Duodenal mucosa (tissue), 2 donors: Measurements from ENCODE around the gene NR3C1.

ENCODE experiments used
- H3K27ac ChIP-seq: one replicate; pipeline ENCODE4 v1.7.0; 2013; ENCODE audit warnings: low read depth, low read length
- H3K27me3 ChIP-seq, 2 donors: one replicate each; pipeline ENCODE4 v1.7.0; 2013; ENCODE audit warnings: low read length in 2 of 2, control low read depth in 1 of 2; ENCODE audit not compliant: insufficient read depth in 2 of 2, control insufficient read depth in 1 of 2
- H3K36me3 ChIP-seq, 2 donors: one replicate each; pipeline ENCODE4 v1.7.0; 2013; ENCODE audit warnings: low read length in 2 of 2, control low read depth in 1 of 2; ENCODE audit not compliant: insufficient read depth in 2 of 2, control insufficient read depth in 1 of 2
- H3K4me1 ChIP-seq, 2 donors: one replicate each; pipeline ENCODE4 v1.7.0; 2013; ENCODE audit warnings: low read length in 2 of 2, control low read depth in 1 of 2; ENCODE audit not compliant: insufficient read depth in 2 of 2, control insufficient read depth in 1 of 2
- H3K4me3 ChIP-seq, 2 donors: one replicate each; pipeline ENCODE4 v1.7.0; 2013; ENCODE audit warnings: low read length in 2 of 2, low read depth in 1 of 2
- H3K9ac ChIP-seq, 2 donors: one replicate each; pipeline ENCODE4 v1.7.0; 2013; ENCODE audit warnings: low read length in 2 of 2, low read depth in 1 of 2
- H3K9me3 ChIP-seq, 2 donors: one replicate each; pipeline ENCODE4 v1.7.0; 2013; ENCODE audit warnings: low read length in 2 of 2, control low read depth in 1 of 2; ENCODE audit not compliant: control insufficient read depth in 1 of 2

The NR3C1 gene

GRCh38 chr5:143405063-143405848 lies 1.8 kb upstream of the NR3C1 start:
- H3K27me3 ChIP-seq: no peaks in the 10 kb centered on the region
- peaks cover 9 to 19% of the 10 kb centered on the region in 2 donors for H3K4me1 ChIP-seq
- peak overlapping the region; percentile 83 to 87 for H3K9ac ChIP-seq
- peak overlapping the region; percentile 91 to 97 for H3K4me3 ChIP-seq
- no peaks in the 10 kb centered on the region for H3K36me3 ChIP-seq
- no peaks in the 10 kb centered on the region for H3K9me3 ChIP-seq
- H3K27ac ChIP-seq: peak overlapping the region; percentile 97

- peak overlapping the region; percentile 83 to 87 for H3K9ac ChIP-seq
- H3K4me3 ChIP-seq: peak overlapping the region; percentile 91 to 97
- H3K36me3 ChIP-seq: peaks cover 0 to 2% of the 10 kb centered on the region in 2 donors
- H3K27ac ChIP-seq: peak overlapping the region; percentile 97
- H3K4me1 ChIP-seq: peaks cover 16 to 27% of the 10 kb centered on the region in 2 donors
- H3K9me3 ChIP-seq: no peaks in the 10 kb centered on the region
- H3K27me3 ChIP-seq: no peaks in the 10 kb centered on the region
Measured at GRCh38 chr5:143404416-143405062, 1.1 kb upstream of the NR3C1 start.

DNA sequence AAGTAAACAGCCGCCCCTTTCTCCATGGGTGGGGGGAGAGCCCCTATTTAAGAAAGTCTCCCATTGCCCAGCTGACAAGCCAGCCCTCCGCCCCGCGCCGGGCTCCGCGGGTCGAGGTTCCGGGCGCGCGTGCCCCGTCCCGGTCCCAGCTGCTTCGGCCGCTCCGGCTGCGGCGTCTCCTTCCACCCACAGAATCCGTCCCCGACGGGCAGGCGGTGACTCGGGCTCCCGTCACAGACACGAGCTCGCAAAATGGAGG lies 223 bp downstream of the NR3C1 start:
- Histone ChIP-seq H3K9me3 (no peaks in the 10 kb centered on the region), H3K36me3 (peaks cover 0 to 4% of the 10 kb centered on the region in 2 donors), H3K27ac (peak overlapping the region; percentile 89), H3K4me3 (peak overlapping the region; percentile 79 to 95), H3K9ac (peak overlapping the region; percentile 45 to 70), H3K27me3 (no peaks in the 10 kb centered on the region), H3K4me1 (peaks cover 24 to 39% of the 10 kb centered on the region in 2 donors)

- peaks cover 24 to 40% of the 10 kb centered on the region in 2 donors for H3K4me1 ChIP-seq
- peak overlapping the region; percentile 60 to 70 for H3K9ac ChIP-seq
- H3K27ac ChIP-seq: peak overlapping the region; percentile 89
- H3K36me3 ChIP-seq: peaks cover 0 to 4% of the 10 kb centered on the region in 2 donors
- peak overlapping the region; percentile 79 to 95 for H3K4me3 ChIP-seq
- H3K27me3 ChIP-seq: no peaks in the 10 kb centered on the region
- H3K9me3 ChIP-seq: no peaks in the 10 kb centered on the region
Measured at GRCh38 chr5:143402553-143403333, 743 bp downstream of the NR3C1 start.

DNA sequence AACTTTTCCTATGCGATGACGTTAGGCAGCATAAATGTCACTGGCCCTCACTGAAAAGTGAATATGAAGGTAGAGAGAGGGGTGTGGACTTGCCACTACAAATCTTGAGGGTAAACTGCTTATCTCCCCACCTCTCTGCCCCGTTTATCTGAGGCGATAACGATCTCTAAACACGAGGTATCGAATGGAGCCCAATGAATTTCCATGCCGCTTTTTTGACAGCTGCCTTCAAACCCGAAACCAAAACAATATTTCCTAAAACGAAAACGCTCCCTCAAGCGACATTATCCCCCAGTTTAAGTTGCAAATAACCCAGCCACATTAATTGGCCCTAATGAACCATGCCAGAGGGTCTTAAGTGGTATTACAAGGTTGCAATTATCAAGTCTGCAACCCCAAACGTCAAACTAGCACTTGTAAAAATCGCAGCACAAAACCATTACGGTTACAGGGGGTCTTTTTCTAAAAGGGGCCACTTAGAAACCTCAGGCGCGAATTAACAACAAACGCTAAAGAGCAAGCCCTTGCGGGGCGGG lies 1.4 kb downstream of the NR3C1 start:
- Histone ChIP-seq H3K9me3 (no peaks in the 10 kb centered on the region), H3K4me1 (peaks cover 24 to 44% of the 10 kb centered on the region in 2 donors), H3K27me3 (no peaks in the 10 kb centered on the region), H3K36me3 (peaks cover 0 to 4% of the 10 kb centered on the region in 2 donors), H3K4me3 (peak overlapping the region; percentile 79 to 95), H3K9ac (peak overlapping the region; percentile 60 to 70), H3K27ac (peak overlapping the region; percentile 89)

- Histone ChIP-seq H3K36me3 (peaks cover 0 to 4% of the 10 kb centered on the region in 2 donors), H3K4me1 (peaks cover 24 to 51% of the 10 kb centered on the region in 2 donors), H3K9ac (peak overlapping the region; percentile 60 to 70), H3K4me3 (peak overlapping the region; percentile 79 to 95), H3K9me3 (no peaks in the 10 kb centered on the region), H3K27me3 (no peaks in the 10 kb centered on the region), H3K27ac (no peak overlapping the region)
Measured at GRCh38 chr5:143401227-143402016, 2.1 kb downstream of the NR3C1 start.

DNA sequence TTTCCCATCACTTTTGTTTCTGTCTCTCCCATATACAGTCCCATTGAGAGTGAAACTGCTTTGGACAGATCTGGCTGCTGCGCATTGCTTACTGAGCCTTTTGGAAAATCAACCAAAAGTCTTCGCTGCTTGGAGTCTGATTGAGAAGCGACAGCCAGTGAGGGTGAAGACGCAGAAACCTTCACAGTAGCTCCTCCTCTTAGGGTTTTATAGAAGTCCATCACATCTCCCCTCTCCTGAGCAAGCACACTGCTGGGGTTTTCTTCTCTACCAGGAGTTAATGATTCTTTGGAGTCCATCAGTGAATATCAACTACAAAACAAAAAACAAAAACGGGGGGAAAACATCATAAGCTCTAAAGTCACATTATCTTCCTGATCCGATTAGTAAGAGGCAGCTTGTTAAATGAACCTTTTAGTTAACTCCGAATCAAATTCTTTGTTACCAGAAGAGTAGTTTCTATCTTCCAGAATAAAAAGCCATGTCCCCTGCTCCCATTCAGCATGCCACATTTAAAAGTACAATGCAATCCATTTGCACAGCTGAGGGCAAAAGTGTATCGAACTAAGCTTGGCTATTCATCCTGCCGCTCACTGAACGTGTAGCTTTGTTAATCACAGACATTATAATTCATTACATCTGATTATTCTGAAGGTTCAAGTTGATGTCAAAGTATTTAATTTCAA lies 2.8 kb downstream of the NR3C1 start:
- peak overlapping the region; percentile 3 for H3K27ac ChIP-seq
- peaks cover 0 to 4% of the 10 kb centered on the region in 2 donors for H3K36me3 ChIP-seq
- H3K4me3 ChIP-seq: peak overlapping the region; percentile 66 to 79
- H3K9me3 ChIP-seq: no peaks in the 10 kb centered on the region
- peak overlapping the region; percentile 3 to 34 for H3K9ac ChIP-seq
- H3K4me1 ChIP-seq: peaks cover 22 to 55% of the 10 kb centered on the region in 2 donors
- H3K27me3 ChIP-seq: no peaks in the 10 kb centered on the region

DNA sequence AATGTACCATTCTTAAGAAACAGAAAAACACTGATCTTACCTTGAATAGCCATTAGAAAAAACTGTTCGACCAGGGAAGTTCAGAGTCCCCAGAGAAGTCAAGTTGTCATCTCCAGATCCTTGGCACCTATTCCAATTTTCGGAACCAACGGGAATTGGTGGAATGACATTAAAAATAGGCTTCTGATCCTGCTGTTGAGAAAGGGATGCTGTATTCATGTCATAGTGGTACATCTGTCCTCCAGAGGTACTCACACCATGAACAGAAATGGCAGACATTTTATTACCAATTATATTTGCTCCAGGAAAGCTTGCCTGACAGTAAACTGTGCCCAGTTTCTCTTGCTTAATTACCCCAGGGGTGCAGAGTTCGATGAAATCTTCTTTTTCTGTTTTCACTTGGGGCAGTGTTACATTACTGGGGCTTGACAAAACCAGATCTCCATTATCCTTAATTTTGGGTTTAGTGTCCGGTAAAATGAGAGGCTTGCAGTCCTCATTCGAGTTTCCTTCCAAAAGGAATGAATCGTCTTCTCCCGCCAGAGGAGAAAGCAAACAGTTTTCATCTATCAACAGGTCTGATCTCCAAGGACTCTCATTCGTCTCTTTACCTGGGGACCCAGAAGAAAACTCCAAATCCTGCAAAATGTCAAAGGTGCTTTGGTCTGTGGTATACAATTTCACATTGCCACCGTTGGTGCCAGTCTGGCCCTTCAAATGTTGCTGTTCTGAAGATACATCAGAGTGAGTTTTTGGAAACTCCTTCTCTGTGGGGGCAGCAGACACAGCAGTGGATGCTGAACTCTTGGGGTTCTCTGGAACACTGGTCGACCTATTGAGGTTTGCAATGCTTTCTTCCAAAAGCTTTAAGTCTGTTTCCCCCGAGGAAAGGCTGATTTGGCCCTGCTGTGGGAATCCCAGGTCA lies 3.6 kb downstream of the NR3C1 start:
- Histone ChIP-seq H3K27me3 (no peaks in the 10 kb centered on the region), H3K36me3 (peaks cover 0 to 4% of the 10 kb centered on the region in 2 donors), H3K4me3 (peak overlapping the region; percentile 66 to 79), H3K9ac (peak overlapping the region; percentile 31 to 34), H3K27ac (no peak overlapping the region), H3K9me3 (no peaks in the 10 kb centered on the region), H3K4me1 (peaks cover 21 to 60% of the 10 kb centered on the region in 2 donors)
